ENCODE measurements around the gene MCL1.

The MCL1 gene

DNA sequence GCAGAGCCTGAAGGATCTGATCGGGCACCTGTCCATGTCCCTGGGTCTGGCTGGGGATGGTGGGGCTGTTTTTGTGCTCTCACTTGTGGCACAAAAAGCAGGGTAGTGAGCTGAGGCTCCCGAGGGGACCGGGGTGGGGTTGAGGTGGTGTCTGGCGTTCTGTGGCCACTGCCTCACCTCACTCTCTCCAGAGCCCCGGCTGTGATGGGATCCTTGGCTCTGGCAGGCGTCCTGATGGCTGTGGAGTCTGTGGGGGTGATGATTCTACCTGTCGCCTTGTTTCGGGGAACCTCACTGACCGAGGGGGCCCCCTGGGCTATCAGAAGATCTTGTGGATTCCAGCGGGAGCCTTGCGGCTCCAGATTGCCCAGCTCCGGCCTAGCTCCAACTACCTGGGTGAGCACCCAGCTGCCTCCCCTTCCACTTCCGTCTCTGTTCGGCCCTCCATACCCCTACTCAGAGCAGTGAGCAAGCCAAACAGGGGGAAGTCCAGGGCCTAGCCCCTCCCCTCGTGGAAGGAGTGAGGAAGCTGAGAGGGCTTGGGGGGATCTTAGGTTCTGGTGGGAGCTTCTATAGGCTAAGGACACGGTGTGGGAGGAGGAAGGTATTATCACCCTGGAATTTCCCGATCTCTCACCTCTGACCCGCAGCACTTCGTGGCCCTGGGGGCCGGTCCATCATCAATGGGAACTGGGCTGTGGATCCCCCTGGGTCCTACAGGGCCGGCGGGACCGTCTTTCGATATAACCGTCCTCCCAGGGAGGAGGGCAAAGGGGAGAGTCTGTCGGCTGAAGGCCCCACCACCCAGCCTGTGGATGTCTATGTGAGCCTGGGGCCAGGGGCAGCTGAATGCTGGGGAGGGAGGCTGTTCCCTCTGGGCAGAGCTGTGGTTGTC, 23.2 kb downstream of the MCL1 start:
- in situ Hi-C loops (cut with HindIII; ENCODE audit: low pct_unique_long_range_greater_than_20kb, low sequenced_read_pairs): no loop called here
- DNase-seq (ENCODE audit: low read depth in 1 of 2, low spot score in 1 of 2): no peak
- no peak for TF ChIP-seq JUND (IDR thresholded peaks at IDR 0.05; ENCODE audit: low read depth)

- TF ChIP-seq JUND (IDR thresholded peaks at IDR 0.05; ENCODE audit: low read depth): no peak
- in situ Hi-C loops (cut with HindIII; ENCODE audit: low pct_unique_long_range_greater_than_20kb, low sequenced_read_pairs): no loop called here
Measured at GRCh38 chr1:150555198-150555970, 24.0 kb downstream of the MCL1 start.

DNA sequence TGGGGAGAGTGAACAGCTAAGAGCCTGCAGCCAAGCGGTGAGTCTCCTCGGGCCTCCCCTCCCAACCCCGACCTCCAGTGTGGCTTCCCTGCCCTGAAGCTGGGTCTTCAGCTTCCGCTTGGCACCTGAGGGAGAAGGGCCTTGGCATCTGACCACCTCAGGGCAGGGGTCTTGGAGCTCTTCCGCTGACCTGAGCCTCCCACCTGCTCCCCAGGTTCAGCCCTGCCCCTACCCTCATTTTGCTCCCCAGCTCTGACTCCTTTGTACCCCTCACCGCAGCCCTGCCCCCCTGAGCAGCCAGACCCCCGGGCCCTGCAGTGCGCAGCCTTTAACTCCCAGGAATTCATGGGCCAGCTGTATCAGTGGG, 25.3 kb downstream of the MCL1 start:
- TF ChIP-seq JUND (IDR thresholded peaks at IDR 0.05; ENCODE audit: low read depth): no peak
- no peak for DNase-seq (ENCODE audit: low read depth in 1 of 2, low spot score in 1 of 2)
- in situ Hi-C loops (cut with HindIII; ENCODE audit: low pct_unique_long_range_greater_than_20kb, low sequenced_read_pairs): no loop called here

More at GRCh38 chr1:150555198-150555970, 24.0 kb downstream of the MCL1 start:
- no peak for DNase-seq (ENCODE audit: low read depth in 1 of 2, low spot score in 1 of 2)

GRCh38 chr1:150553392-150554085, 25.9 kb downstream of the MCL1 start:
- TF ChIP-seq JUND (IDR thresholded peaks at IDR 0.05; ENCODE audit: low read depth): no peak
- in situ Hi-C loops (cut with HindIII; ENCODE audit: low pct_unique_long_range_greater_than_20kb, low sequenced_read_pairs): no loop called here
- DNase-seq (ENCODE audit: low read depth in 1 of 2, low spot score in 1 of 2): no peak

DNA sequence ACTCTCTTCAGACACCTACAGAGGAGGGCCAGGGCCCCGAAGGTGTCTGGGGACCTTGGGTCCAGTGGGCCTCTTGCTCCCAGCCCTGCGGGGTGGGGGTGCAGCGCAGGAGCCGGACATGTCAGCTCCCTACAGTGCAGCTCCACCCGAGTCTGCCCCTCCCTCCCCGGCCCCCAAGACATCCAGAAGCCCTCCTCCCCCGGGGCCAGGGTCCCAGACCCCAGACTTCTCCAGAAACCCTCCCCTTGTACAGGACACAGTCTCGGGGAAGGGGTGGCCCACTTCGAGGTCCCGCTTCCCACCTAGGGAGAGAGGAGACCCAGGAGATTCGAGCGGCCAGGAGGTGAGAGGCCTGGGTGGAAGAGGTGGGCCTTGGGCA, 26.5 kb downstream of the MCL1 start:
- in situ Hi-C loops (cut with HindIII; ENCODE audit: low pct_unique_long_range_greater_than_20kb, low sequenced_read_pairs): no loop called here
- DNase-seq (ENCODE audit: low read depth in 1 of 2, low spot score in 1 of 2): no peak
- TF ChIP-seq JUND (IDR thresholded peaks at IDR 0.05; ENCODE audit: low read depth): no peak

DNA sequence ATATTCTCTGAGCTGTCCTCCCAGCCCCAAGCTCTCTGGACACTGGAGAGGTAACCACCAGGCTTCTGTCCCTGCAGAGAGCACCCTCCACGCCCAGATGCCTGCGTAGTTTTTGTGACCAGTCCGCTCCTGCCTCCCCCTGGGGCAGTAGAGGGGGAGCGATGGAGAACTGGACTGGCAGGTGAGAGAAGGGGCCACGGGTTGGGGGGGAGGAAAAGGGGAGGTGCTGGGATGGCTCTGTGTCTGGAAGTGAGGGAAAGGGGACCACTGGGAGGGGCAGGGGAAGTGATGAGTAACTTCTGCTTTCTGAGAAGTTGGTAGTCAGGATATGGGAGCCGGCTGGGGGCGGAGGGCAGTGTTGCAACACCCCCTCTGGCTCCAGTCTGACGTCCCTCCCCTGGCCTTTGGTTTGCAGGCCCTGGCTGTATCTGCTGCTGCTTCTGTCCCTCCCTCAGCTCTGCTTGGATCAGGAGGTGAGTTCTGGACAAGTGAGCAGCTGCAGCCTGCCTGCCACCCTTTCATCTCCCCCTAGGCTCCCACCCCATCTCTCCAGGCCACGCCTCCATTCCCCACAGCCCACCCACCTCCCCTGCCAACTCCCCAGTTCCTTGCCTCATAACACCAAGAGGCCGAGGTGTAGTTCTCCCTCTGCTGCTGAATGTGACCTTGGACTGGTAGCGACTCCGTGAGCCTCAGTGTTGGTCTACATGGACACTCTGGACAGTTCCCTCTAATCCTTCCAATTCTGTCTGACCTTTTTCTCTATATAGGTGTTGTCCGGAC, 27.1 kb downstream of the MCL1 start:
- DNase-seq (ENCODE audit: low read depth in 1 of 2, low spot score in 1 of 2): no peak
- in situ Hi-C loops (cut with HindIII; ENCODE audit: low pct_unique_long_range_greater_than_20kb, low sequenced_read_pairs): no loop called here
- no peak for TF ChIP-seq JUND (IDR thresholded peaks at IDR 0.05; ENCODE audit: low read depth)

GRCh38 chr1:150551784-150552127, 27.7 kb downstream of the MCL1 start:
- no peak for DNase-seq (ENCODE audit: low read depth in 1 of 2, low spot score in 1 of 2)
- in situ Hi-C loops (cut with HindIII; ENCODE audit: low pct_unique_long_range_greater_than_20kb, low sequenced_read_pairs): no loop called here
- no peak for TF ChIP-seq JUND (IDR thresholded peaks at IDR 0.05; ENCODE audit: low read depth)

GRCh38 chr1:150551051-150551783, 28.2 kb downstream of the MCL1 start:
- DNase-seq (ENCODE audit: low read depth in 1 of 2, low spot score in 1 of 2): no peak
- in situ Hi-C loops (cut with HindIII; ENCODE audit: low pct_unique_long_range_greater_than_20kb, low sequenced_read_pairs): no loop called here
- no peak for TF ChIP-seq JUND (IDR thresholded peaks at IDR 0.05; ENCODE audit: low read depth)

GRCh38 chr1:150550222-150551050, 29.0 kb downstream of the MCL1 start:
- no peak for TF ChIP-seq JUND (IDR thresholded peaks at IDR 0.05; ENCODE audit: low read depth)
- in situ Hi-C loops (cut with HindIII; ENCODE audit: low pct_unique_long_range_greater_than_20kb, low sequenced_read_pairs): no loop called here
- DNase-seq (ENCODE audit: low read depth in 1 of 2, low spot score in 1 of 2): no peak

DNA sequence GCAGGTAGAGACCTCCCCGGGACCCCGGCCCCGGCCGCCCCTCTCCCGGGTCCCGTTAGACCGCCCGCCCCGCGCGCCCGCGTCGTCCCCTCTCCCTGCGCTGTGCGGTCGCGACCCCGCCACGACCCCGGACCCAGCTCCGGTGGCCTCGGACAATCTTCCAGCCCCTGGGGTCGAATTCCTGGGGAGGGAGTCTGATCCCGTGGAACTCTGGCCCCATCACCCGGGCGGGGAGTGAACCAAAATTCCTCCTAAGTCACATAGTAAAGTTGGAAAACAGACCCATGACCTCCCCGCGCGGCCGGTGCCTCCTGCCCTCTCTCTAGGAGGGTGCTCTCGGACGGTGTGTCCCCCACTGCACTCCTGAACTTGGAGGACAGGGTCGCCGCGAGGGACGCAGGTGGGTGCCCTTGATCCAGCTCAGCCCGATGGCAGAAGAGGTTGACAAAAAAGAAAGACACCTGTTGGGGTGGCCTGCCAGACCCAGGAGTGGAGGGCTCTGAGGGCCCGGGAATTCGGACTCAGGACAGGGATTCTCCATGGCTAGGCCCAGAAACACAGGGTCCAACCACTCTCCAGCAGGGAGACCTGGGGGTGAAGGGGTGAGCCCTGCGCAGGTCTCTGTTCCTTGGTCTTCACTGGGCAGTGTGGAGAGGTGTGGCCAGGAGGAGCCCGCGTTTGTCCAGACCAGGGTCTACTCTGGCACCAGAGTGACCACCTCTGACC, 29.8 kb downstream of the MCL1 start:
- in situ Hi-C loops (cut with HindIII; ENCODE audit: low pct_unique_long_range_greater_than_20kb, low sequenced_read_pairs): no loop called here

More for the DNA sequence above, 29.8 kb downstream of the MCL1 start:
- peak in 1 of 2 experiments; percentile 77 for DNase-seq (ENCODE audit: low read depth in 1 of 2, low spot score in 1 of 2)
- TF ChIP-seq JUND (IDR thresholded peaks at IDR 0.05; ENCODE audit: low read depth): no peak

Measured in T47D (cell line).